Activated T-cell treated with anti-CD3 and anti-CD28 coated beads for 1 hour (primary cell): ENCODE data around the gene DBP.

Experiments used
- DNase-seq: peaks from one replicate; pipeline ENCODE4 v3.0.0-alpha.2; 2020; ENCODE audit warnings: low read depth

Gene DBP

GRCh38 chr19:48609571-48610108, 27.5 kb downstream of the DBP start:
- no peak for DNase-seq

GRCh38 chr19:48608798-48609263, 28.3 kb downstream of the DBP start:
- DNase-seq: peak; percentile 22

GRCh38 chr19:48607359-48607755, 29.8 kb downstream of the DBP start:
- no peak for DNase-seq

- no peak for DNase-seq
Observed at GRCh38 chr19:48606463-48607358, 30.5 kb downstream of the DBP start, which contains the start of gene SPACA4. SPACA4 (plus strand) TSS chr19:48606742; CDS start chr19:48606979, 237 bp downstream.

- no peak for DNase-seq
Observed at GRCh38 chr19:48603850-48604249, 33.3 kb downstream of the DBP start.

GRCh38 chr19:48603449-48603848, 33.7 kb downstream of the DBP start:
- no peak for DNase-seq

GRCh38 chr19:48603001-48603400, 34.2 kb downstream of the DBP start:
- no peak for DNase-seq

GRCh38 chr19:48600679-48601417, 36.3 kb downstream of the DBP start:
- DNase-seq: no peak

- no peak for DNase-seq
Observed at GRCh38 chr19:48598996-48599700, 38.0 kb downstream of the DBP start.

GRCh38 chr19:48596679-48597465, 40.3 kb downstream of the DBP start:
- DNase-seq: no peak

- DNase-seq: no peak
Observed at GRCh38 chr19:48596237-48596636, 40.9 kb downstream of the DBP start.

GRCh38 chr19:48595833-48596232, 41.3 kb downstream of the DBP start:
- no peak for DNase-seq

- no peak for DNase-seq
Observed at GRCh38 chr19:48595171-48595570, 42.0 kb downstream of the DBP start.

- no peak for DNase-seq
Observed at GRCh38 chr19:48591021-48591420, 46.2 kb downstream of the DBP start.

- DNase-seq: peak; percentile 91
Observed at GRCh38 chr19:48588670-48589401, 48.3 kb downstream of the DBP start.

GRCh38 chr19:48587387-48587786, 49.8 kb downstream of the DBP start:
- no peak for DNase-seq

GRCh38 chr19:48582168-48582567, 55.0 kb downstream of the DBP start:
- no peak for DNase-seq
